Stimulated activated CD8-positive, alpha-beta memory T cell treated with anti-CD3 and anti-CD28 coated beads, Interleukin-7, amount 100 ng/mL, for 48 hours (primary cell): Measurements from ENCODE around the gene CUL5.
"Not testable (repeated sequence)": the region's sequence is repeated elsewhere in the genome, so short reads cannot be mapped to it uniquely, and the experiment has no call there.

Experiments
- DNase-seq, 2 donors: peaks; one replicate each; pipeline ENCODE4 v3.0.0-alpha.2; 2020; ENCODE audit warnings: low read depth in 1 of 2; ENCODE audit errors: extremely low read depth in 1 of 2

CUL5 gene

GRCh38 chr11:108019870-108020540 lies 11.3 kb downstream of the CUL5 start:
- DNase-seq: no peak

GRCh38 chr11:108025387-108026080 lies 16.8 kb downstream of the CUL5 start:
- DNase-seq: no peak

DNA sequence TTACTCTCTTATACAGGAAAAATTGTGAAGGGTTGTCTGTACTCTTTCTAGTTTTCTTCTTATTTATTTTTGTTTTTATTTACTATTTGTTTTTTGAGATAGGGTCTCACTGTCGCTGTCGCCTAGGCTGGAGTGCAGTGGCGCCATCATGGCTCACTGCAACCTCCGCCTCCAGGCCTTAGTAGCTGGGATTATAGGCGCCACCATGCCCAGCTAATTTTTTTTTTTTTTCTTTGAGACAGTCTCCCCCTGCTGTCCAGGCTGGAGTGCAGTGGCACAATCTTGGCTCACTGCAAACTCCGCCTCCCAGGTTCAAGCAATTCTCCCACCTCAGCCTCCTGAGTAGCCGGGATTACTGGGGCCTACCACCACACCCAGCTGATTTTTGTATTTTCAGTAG lies 18.4 kb downstream of the CUL5 start:
- no peak for DNase-seq

DNA sequence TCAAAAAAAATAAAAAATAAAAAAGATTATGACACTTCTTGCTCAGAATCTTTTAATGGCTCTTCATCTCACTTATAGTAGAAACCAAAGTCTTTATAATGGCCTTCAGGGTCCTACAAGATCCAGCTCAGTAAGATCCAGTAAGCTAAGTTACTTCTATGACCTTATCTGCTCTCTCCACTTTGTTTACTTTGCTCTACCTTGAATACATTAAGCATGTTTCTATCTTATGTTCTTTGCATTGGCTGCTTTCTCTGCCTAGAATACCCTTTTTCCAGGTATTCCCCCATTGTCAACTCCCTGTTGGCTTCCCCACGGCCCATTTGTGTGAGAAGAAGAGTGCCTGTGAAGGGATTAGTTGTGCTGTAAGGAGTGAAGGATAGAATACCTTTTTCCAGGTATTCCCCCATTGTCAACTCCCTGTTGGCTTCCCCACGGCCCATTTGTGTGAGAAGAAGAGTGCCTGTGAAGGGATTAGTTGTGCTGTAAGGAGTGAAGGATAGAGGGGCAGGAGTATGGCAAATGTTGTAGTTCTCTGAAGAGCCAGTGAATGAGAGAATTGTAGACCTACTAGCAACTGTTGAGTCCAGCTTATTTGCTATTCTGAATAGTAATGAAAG lies 20.2 kb downstream of the CUL5 start:
- not testable (repeated sequence) for DNase-seq

GRCh38 chr11:108031604-108032003 lies 22.9 kb downstream of the CUL5 start:
- DNase-seq: not testable (repeated sequence)

DNA sequence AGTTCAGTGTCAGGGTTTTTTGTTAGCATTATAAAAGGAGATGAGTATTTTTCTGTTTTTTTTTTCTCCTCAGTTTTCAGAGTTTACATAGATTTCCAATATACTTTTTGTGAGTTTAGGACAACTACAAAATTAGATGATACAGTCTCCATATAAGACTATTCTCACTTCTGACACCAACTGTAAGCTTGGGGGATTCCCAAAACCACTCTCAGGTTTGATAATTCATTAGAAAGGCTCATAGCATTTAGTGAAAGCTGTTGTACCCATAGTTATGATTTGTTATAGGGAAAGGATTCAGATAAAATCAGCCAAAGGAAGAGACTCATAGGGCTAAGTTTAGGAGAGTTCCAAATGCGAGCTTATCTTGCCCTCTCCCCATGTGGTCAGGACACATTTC lies 24.1 kb downstream of the CUL5 start:
- DNase-seq: no peak

GRCh38 chr11:108034034-108034433 lies 25.3 kb downstream of the CUL5 start:
- no peak for DNase-seq

DNA sequence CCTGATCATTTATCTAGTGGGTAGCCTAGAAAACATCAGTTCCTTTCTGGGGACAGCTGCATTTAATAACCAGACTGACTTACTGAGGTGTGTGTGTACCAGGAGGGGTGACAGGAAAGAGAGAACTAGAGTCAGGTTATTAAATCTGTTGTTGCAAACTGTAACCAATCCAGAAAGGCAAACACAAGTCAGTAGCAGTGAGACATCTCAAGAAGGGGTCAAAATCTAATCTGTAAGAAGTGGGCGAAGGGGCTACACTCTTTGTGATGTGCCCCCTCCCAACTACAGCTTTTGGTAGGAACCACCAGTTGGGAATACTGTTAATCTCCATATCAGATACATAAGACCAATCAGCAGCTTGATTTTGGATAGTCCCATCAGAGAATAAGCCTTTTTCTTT lies 26.3 kb downstream of the CUL5 start:
- no peak for DNase-seq

- no peak for DNase-seq
Measured at GRCh38 chr11:108035690-108036089, 27.0 kb downstream of the CUL5 start.

- DNase-seq: no peak
Measured at GRCh38 chr11:108037211-108037610, 28.5 kb downstream of the CUL5 start.

- DNase-seq: no peak
Measured at GRCh38 chr11:108037636-108038035, 28.9 kb downstream of the CUL5 start.

DNA sequence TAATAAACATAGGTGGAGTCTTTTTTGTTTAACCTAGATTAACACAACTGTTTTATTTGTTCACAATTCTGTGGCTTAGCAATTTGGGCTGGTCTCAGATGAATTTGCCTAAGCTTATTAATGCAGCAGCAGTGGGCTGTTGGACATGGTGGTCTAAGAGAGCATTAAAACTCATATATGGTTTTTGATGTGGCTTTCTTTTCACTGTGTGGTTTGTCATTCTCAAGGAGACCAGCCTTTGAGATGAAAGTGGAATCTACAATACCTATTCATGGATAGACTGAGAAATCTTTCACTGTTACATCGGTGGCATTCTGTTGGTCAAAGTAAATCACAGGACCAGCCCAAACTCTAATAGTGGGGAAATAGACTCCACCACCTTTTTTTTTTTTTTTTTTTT lies 39.6 kb downstream of the CUL5 start:
- DNase-seq: no peak

DNA sequence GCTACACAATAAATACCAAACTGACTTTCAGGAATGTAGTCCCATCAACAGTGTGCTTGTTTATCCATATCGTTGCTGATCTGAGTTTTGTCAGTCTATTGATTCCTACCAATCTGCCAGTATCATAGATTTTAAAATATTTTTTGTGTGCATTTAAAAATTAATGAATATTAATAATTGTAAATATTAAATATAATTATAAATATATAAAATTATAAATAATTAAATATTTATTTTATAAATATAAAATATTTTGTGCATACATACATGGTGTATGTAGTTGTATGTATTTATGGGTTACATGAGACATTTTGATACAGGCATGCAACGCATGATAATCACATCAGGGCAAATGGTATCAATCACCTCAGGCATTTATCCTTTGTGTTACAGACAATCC lies 53.6 kb downstream of the CUL5 start:
- no peak for DNase-seq

- DNase-seq: no peak
Measured at GRCh38 chr11:108063410-108063809, 54.7 kb downstream of the CUL5 start.

DNA sequence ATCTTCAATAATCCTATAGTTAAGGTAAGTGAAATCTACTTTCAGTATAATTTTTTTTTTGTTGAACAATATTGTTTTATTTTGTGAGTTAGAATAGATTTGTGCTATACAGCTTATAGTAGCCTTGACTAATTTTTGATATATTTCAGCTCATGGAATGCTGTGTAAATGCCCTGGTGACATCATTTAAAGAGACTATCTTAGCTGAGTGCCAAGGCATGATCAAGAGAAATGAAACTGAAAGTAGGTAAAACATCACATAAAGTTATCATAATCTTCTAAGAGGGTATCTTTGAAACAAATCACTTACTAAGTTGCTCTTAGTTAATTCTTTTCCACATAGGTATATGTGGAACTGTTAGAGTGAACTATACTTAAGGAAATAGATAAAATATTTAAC lies 61.2 kb downstream of the CUL5 start:
- no peak for DNase-seq

GRCh38 chr11:108084811-108085210 lies 76.1 kb downstream of the CUL5 start:
- no peak for DNase-seq

- DNase-seq: no peak
Measured at GRCh38 chr11:108085672-108086071, 77.0 kb downstream of the CUL5 start.

DNA sequence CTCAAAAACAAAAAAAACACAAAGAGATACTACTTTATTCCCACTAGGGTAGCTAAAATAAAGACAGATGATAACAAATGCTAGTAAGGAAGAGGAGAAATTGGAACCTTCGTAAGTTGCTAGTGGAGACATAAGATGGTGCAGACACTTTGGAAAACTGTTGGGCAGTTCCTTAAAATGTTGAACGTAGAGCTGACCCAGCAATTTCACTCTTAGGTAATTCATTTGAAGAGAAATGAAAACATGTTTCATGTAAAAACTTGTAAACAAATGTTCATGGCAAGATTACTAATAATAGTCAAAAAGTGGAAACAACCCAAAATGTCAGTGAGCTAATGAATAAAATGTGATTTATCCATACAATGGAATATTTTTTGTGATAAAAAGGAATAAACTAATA lies 83.4 kb downstream of the CUL5 start:
- DNase-seq: no peak

DNA sequence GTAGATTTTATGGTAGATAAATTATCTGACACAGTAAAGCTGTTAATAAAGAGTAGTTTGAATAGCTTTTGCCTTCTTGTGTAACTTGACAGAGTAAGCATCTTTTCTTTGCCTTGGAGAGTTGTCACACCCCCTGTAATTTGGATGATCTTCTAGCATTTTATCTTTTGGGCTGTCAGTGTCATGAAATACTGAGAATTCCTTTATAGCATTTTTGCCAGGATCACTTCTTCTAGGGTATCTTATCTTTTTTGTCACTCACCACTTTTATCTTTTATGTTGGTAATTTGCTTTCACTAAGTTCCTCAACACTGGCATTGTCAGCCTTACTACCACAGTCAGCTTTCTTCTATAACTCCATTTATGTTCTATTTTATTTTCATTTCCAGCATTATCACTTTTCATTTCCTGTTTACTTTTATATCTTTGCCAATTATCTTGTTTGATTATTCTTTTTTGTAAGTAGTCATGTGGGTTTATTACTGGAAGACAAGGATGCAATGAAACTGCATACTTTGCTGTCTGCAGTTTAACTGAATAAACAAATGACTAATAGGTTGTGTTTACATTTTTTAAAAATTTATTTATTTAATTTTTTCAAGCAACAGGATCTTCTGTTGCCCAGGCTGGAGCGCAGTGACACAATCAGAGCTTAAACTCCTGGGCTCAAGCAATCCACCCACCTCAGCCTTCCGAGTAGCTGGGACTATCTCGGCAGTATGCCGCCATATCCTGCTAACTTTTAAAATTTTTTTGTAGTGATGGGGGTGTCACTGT lies 84.6 kb downstream of the CUL5 start:
- no peak for DNase-seq

GRCh38 chr11:108097179-108097578 lies 88.5 kb downstream of the CUL5 start:
- no peak for DNase-seq

DNA sequence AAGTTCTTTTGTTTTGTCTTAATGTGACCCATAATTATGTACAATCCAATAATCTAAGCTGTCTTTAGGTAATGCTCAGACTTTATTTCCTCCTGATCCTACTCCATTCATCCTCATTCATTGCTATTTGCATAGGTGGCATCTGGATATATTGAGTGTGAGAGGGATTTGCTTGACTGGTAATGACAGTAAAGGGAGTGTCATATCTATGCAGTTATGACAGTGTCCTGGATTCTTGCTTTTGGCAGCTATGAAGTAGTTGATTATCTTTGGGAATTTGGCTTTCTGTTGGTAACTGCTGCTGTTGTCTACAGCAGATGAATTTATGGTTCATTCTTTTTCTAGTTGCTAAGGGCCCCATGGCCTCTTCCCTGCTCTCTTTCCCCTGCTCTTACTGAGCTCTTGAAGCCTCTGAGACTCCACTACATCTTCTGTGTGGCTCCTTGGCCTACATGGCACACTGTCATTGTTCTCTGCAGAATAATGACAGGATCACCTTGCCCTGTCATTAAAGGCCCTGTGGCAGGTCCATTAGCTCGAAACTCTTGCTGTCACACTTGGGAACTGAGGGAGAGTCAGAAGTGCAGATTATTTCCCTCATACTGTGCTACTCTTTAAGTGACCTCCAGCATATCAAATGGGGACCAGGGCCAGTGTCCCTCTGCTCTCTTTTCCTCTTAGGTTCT lies 92.5 kb downstream of the CUL5 start:
- no peak for DNase-seq
